Gastrocnemius medialis (tissue), 4 donors: ENCODE measurements around the gene FRMD3. TPM values are rescaled to one million over a fixed set of nuclear protein-coding genes. Genes with fewer than 3 reads are reported as not detected.

ENCODE experiments used
- ATAC-seq, 2 donors: fragments of 150-250 bp; one replicate each; pipeline ENCODE4 v1.9.1; 2016
- DNase-seq, 2 donors: peaks; one replicate each; pipeline ENCODE4 v3.0.0-alpha.2; 2019
- H3K27ac ChIP-seq, 4 donors: fragments of 200-600 bp; sonication (generic); 1 replicate in 1 of 4; 2 replicates in 3 of 4; pipeline ENCODE4 v1.5.1; 2016 to 2018; ENCODE audit warnings: mild to moderate bottlenecking in 2 of 4, moderate library complexity in 1 of 4
- H3K27me3 ChIP-seq, 3 donors: fragments of 200-600 bp; sonication (generic) in 2 of 3; 1 replicate in 1 of 3; 2 replicates in 2 of 3; pipeline versions ENCODE4 v1.5.1 to v1.6.0; 2016 to 2019; ENCODE audit warnings: mild to moderate bottlenecking in 1 of 3, moderate library complexity in 1 of 3
- H3K36me3 ChIP-seq, 2 donors: fragments of 200-600 bp; sonication (generic) in 1 of 2; one replicate each; pipeline ENCODE4 v1.5.1; 2017 to 2018
- H3K4me1 ChIP-seq, 2 donors: fragments of 200-600 bp; sonication (generic) in 1 of 2; one replicate each; pipeline ENCODE4 v1.5.1; 2016 to 2017; ENCODE audit warnings: mild to moderate bottlenecking in 2 of 2
- H3K4me3 ChIP-seq, 4 donors: fragments of 200-600 bp; sonication (generic) in 3 of 4; 1 replicate in 1 of 4; 2 replicates in 3 of 4; pipeline ENCODE4 v1.5.1; 2016 to 2019; ENCODE audit warnings: mild to moderate bottlenecking in 2 of 4
- H3K9me3 ChIP-seq, 3 donors: fragments of 200-600 bp; sonication (generic) in 2 of 3; 1 replicate in 1 of 3; 2 replicates in 2 of 3; pipeline ENCODE4 v1.5.1; 2016 to 2019
- POLR2A ChIP-seq, 2 donors: fragments of 450-650 bp; IDR thresholded peaks; one replicate each; pipeline ENCODE4 v1.6.1; 2017; ENCODE audit warnings: antibody characterized with exemption in 2 of 2, mild to moderate bottlenecking in 2 of 2, moderate library complexity in 2 of 2
- in situ Hi-C, 4 donors: fragments of 200-750 bp; cut with MboI; loops; one replicate each; pipeline versions ENCODE4 v1.15.0 to v1.8.0; 2017; ENCODE audit warnings: low sequenced_read_pairs in 4 of 4
- intact Hi-C: fragments of 100-400 bp; cut with DNase I; formaldehyde crosslinking; loops from one replicate; pipeline ENCODE4 v1.15.1; 2023; ENCODE audit warnings: low total_unique reads
- total RNA-seq, 4 donors: library from RNA; depleted of rRNA; stranded (reverse); fragments of >200 nt; gene quantifications; one replicate each; pipeline versions ENCODE4 v1.1.0 to v1.2.3, GENCODE V29; 2016
- TF ChIP-seq, protein P1 (sequence below), 5 experiments: fragments of 450-650 bp in 3 of 5; fragments of 200-600 bp in 2 of 5; sonication (generic) in 2 of 5; IDR thresholded peaks in 4 of 5; conservative IDR thresholded peaks in 1 of 5; 1 replicate in 4 of 5; 2 replicates in 1 of 5; pipeline ENCODE4 v1.5.1; 2016 to 2019; ENCODE audit warnings: antibody characterized with exemption in 5 of 5, mild to moderate bottlenecking in 3 of 5, moderate library complexity in 3 of 5

FRMD3 gene
- total RNA-seq, 4 donors from 2014 or later: 62.3 to 120 (median 94.6) TPM

DNA sequence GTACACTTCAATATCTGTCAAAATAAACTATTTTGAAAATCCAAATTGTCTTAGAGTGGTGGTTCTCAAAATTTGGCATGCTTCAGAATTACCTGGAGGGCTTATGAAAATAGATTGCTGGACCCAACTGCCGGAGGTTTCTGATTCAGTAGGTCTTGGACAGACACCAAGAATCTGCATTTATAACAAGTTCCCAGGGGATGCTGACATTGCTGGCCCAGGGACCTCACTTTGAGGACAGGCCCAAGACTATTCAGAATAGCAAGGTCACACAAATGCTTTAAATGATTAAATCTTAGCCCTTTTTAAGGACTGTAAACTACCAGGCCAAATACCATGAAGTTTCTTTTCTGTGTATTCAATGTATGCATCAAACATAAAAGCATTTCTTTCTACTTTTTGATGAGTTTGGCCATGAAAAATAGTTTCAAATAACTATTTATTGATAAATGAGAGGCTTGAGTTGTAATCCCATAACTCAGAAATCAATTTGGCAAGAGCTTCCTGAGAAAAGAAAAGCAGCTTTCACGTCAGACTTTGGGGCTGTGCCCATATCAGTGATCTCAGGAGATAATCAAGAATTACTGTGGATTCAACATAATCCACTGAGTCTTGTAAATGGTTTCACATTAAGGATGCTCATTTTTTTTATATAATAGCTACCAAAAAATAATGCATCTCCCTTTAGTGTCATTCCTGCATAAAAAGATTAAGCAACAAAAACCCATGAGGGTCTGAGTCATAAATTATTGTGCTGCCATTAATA lies 191.4 kb downstream of the FRMD3 start:
- H3K4me3 ChIP-seq: no peak overlapping the region
- in situ Hi-C loops (loop anchor here in 2 of 4 donors (25.0 kb wide), 2 partner anchors 290 to 565 kb away; partner anchors contain the start of gene KIF27 (in 1 of the 2)), intact Hi-C loops (no loop called here)
- no peak for TF ChIP-seq POLR2A (IDR thresholded peaks at IDR 0.05)
- TF ChIP-seq, protein P1, sequence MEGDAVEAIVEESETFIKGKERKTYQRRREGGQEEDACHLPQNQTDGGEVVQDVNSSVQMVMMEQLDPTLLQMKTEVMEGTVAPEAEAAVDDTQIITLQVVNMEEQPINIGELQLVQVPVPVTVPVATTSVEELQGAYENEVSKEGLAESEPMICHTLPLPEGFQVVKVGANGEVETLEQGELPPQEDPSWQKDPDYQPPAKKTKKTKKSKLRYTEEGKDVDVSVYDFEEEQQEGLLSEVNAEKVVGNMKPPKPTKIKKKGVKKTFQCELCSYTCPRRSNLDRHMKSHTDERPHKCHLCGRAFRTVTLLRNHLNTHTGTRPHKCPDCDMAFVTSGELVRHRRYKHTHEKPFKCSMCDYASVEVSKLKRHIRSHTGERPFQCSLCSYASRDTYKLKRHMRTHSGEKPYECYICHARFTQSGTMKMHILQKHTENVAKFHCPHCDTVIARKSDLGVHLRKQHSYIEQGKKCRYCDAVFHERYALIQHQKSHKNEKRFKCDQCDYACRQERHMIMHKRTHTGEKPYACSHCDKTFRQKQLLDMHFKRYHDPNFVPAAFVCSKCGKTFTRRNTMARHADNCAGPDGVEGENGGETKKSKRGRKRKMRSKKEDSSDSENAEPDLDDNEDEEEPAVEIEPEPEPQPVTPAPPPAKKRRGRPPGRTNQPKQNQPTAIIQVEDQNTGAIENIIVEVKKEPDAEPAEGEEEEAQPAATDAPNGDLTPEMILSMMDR (IDR thresholded peaks at IDR 0.05 in 4 of 5, conservative IDR thresholded peaks at IDR 0.05 in 1 of 5): no peak
- H3K4me1 ChIP-seq: peaks cover 0 to 4% of the 10 kb centered on the region in 2 donors
- H3K9me3 ChIP-seq: no peaks in the 10 kb centered on the region
- no peak for DNase-seq
- no peaks in the 10 kb centered on the region for H3K36me3 ChIP-seq
- H3K27me3 ChIP-seq: no peaks in the 10 kb centered on the region
- ATAC-seq: no peak
- H3K27ac ChIP-seq: no peak overlapping the region

DNA sequence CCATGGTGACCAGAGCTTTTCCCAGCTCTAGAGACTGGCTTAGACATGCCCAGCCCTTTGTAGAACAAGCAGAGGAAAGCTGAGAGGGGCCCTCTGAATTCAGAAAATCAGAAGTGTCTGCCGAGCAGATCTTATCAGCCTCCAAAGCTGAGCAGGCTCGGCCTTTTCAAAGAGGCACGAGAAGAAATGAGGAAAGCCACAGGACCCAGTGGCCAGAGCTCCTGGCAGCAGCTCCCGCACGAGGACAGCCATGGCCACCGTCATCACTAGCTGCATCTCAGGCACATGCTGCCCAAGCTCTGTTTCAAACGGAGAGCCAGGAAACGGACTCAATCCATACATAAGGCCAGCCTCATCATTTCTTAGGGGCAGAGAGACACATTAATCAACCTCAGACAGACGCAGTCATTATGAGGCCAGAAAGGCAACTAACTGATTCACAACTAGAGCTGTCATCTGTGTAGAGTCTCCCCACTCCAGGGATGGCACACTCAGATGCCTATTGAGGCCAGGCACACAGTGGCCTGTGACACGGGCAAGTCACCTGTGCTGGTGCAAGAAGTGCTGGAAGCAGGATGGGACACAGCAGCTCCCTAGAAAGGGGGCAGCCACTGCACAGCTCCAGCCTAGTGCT lies 194.7 kb downstream of the FRMD3 start:
- H3K36me3 ChIP-seq: no peaks in the 10 kb centered on the region
- no peaks in the 10 kb centered on the region for H3K27me3 ChIP-seq
- in situ Hi-C loops (loop anchor here in 3 of 4 donors (5.0 to 25.0 kb wide), 3 partner anchors 199 to 569 kb away; partner anchors contain the start of gene KIF27 (in 1 of the 3)), intact Hi-C loops (no loop called here)
- no peaks in the 10 kb centered on the region for H3K9me3 ChIP-seq
- peaks cover 0 to 4% of the 10 kb centered on the region in 2 donors for H3K4me1 ChIP-seq
- no peak overlapping the region for H3K4me3 ChIP-seq
- DNase-seq: no peak
- ATAC-seq: no peak
- TF ChIP-seq, protein P1 (IDR thresholded peaks at IDR 0.05 in 4 of 5, conservative IDR thresholded peaks at IDR 0.05 in 1 of 5): no peak
- no peak for TF ChIP-seq POLR2A (IDR thresholded peaks at IDR 0.05)
- no peak overlapping the region for H3K27ac ChIP-seq

DNA sequence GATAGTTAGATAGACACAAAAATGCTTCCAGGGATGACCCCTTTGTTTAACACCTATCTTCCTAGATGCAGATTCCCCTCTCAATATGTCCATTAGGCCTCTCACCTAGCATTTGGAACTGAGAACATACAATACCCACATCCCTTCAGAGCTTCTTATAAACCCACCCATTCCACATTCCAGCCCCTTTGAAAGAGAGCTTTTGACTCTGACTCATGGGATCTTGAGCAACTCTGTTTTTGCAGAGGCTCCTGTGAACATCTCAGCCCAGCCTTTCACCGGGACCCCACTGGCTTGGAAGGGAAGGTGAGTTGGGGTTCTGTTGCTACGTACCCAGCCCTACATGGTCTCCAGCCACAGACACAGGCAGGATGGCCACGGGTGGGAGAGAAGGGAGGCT lies 195.5 kb downstream of the FRMD3 start:
- ATAC-seq: no peak
- peaks cover 0 to 2% of the 10 kb centered on the region in 2 donors for H3K4me1 ChIP-seq
- no peaks in the 10 kb centered on the region for H3K27me3 ChIP-seq
- TF ChIP-seq, protein P1 (IDR thresholded peaks at IDR 0.05 in 4 of 5, conservative IDR thresholded peaks at IDR 0.05 in 1 of 5): no peak
- no peak for TF ChIP-seq POLR2A (IDR thresholded peaks at IDR 0.05)
- intact Hi-C loops (no loop called here), in situ Hi-C loops (loop anchor here in 3 of 4 donors (5.0 to 25.0 kb wide), 3 partner anchors 200 to 570 kb away; partner anchors contain the start of gene KIF27 (in 1 of the 3))
- no peaks in the 10 kb centered on the region for H3K36me3 ChIP-seq
- H3K9me3 ChIP-seq: no peaks in the 10 kb centered on the region
- no peak for DNase-seq
- H3K27ac ChIP-seq: no peak overlapping the region
- no peak overlapping the region for H3K4me3 ChIP-seq

DNA sequence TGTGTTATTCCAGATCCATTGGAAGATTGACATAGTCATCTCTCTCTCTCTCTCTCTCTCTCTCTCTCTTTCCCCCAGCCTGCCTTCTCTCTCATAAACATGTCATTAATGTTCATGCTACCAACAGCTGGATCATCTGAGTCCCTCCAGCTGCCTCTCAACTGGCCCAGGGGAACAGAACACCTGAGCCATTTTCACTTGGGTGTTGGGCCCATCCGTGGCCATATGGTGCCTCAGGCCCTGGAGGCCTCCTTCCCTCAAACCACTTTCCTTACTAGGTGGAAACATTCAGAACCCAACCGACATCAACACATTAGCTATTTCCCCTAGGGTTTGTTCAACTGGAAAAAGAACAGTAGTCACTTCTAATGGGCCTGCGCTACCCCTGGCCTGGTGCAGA lies 196.2 kb downstream of the FRMD3 start:
- intact Hi-C loops: no loop called here
- Histone ChIP-seq H3K9me3 (no peaks in the 10 kb centered on the region), H3K27ac (peak overlapping the region in 2 of 4 donors; percentile 12 to 22), H3K27me3 (no peaks in the 10 kb centered on the region), H3K4me3 (no peak overlapping the region), H3K36me3 (no peaks in the 10 kb centered on the region), H3K4me1 (no peaks in the 10 kb centered on the region)
- in situ Hi-C loops: loop anchor here in 3 of 4 donors (5.0 to 25.0 kb wide), 3 partner anchors 200 to 570 kb away; partner anchors contain the start of gene KIF27 (in 1 of the 3)
- no peak for TF ChIP-seq POLR2A (IDR thresholded peaks at IDR 0.05)
- TF ChIP-seq, protein P1 (IDR thresholded peaks at IDR 0.05 in 4 of 5, conservative IDR thresholded peaks at IDR 0.05 in 1 of 5): no peak
- ATAC-seq: no peak
- DNase-seq: no peak
